Right lobe of liver (tissue), 6 donors: ENCODE results near the gene SLC35F4. TPM values are rescaled to one million over a fixed set of nuclear protein-coding genes. Genes with fewer than 3 reads are reported as not detected.

ENCODE experiments used
- ATAC-seq, 4 donors: fragments of 200-7000 bp; cut with Tn5 transposase; one replicate each; pipeline ENCODE4 v1.9.1; 2020; ENCODE audit warnings: mild to moderate bottlenecking in 4 of 4, moderate library complexity in 4 of 4
- DNase-seq, 3 donors: peaks; one replicate each; pipeline ENCODE4 v3.0.0-alpha.2; 2020
- H3K27ac ChIP-seq, 3 donors: fragments of 200-600 bp; one replicate each; pipeline ENCODE4 v1.8.0; 2022
- H3K27me3 ChIP-seq, 2 donors: fragments of 200-600 bp; one replicate each; pipeline ENCODE4 v1.8.0; 2022
- H3K36me3 ChIP-seq, 4 donors: fragments of 200-600 bp; sonication (generic) in 1 of 4; one replicate each; pipeline versions ENCODE4 v1.5.1 to v1.8.0; 2017 to 2022; ENCODE audit warnings: control low read depth in 1 of 4
- H3K4me1 ChIP-seq, 4 donors: fragments of 200-600 bp; sonication (generic) in 1 of 4; one replicate each; pipeline versions ENCODE4 v1.5.1 to v1.8.0; 2017 to 2022; ENCODE audit warnings: control low read depth in 1 of 4
- H3K4me3 ChIP-seq, 3 donors: fragments of 200-600 bp; one replicate each; pipeline ENCODE4 v1.8.0; 2022
- H3K9me3 ChIP-seq, 4 donors: fragments of 200-600 bp; sonication (generic) in 1 of 4; one replicate each; pipeline versions ENCODE4 v1.5.1 to v1.8.0; 2017 to 2022; ENCODE audit warnings: control low read depth in 1 of 4
- POLR2A ChIP-seq: fragments of 450-650 bp; IDR thresholded peaks from one replicate; pipeline ENCODE4 v1.6.1; 2017; ENCODE audit warnings: antibody characterized with exemption, mild to moderate bottlenecking
- WGBS: methylation state at CpG from one replicate; pipeline ENCODE4 v1.1.6; 2018; ENCODE audit warnings: low coverage, low lambda C conversion rate; ENCODE audit not compliant: insufficient coverage; ENCODE audit errors: missing lambda C conversion rate; 5-methylcytosine and 5-hydroxymethylcytosine counted together
- intact Hi-C, 2 donors: fragments of 100-400 bp; cut with DNase I; formaldehyde crosslinking; loops; one replicate each; pipeline versions ENCODE4 v1.11.2 to v1.14.1; 2022
- total RNA-seq, 6 experiments: library from RNA; depleted of rRNA in 2 of 6; stranded (reverse); fragments of >200 nt in 2 of 6; fragmentation: NEBNext Ultra II Directional in 3 of 6; extraction: Animal tissue kit (Norgen Biotek cat#: 25700) in 3 of 6; gene quantifications; one replicate each; pipeline versions ENCODE4 v1.1.0 to v1.2.4, GENCODE V29; 2016 to 2023
- TF ChIP-seq, protein P1 (sequence below), 4 donors: fragments of 200-600 bp in 3 of 4; fragments of 450-650 bp in 1 of 4; IDR thresholded peaks; one replicate each; pipeline versions ENCODE4 v1.5.1 to v1.8.0; 2016 to 2022; ENCODE audit warnings: antibody characterized with exemption in 4 of 4, mild to moderate bottlenecking in 2 of 4
- donor health status: DM: no; HTN: yes; CAD: no.
- donor health status: DM: no; HTN: no; CAD: no.
- donor health status: DM: no; HTN: no; CAD: no.
- donor health status: DM: no; HTN: yes; CAD: no.
- donor health status: DM: no; HTN: yes; CAD: no.

The SLC35F4 gene
- total RNA-seq, 6 experiments from 2014 or later = not detected

DNA sequence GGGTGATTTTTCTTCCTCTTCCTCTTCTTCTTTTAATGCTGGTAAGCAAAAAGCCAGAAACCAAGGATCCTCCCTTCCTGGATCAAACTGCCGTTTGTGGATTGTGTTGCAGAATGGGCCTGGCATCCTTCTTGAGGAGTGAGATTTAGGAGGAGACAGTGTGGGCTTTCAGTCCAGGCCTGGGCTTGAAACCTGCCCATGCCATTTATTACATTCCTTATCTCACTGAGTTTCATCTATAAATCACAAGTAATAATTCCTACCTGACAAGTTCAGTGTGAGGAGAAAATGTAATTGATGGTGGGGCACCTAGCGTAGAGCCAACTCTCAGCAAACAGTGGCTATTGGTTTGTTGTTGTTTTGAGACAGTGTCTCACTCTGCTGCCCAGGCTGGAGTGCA, 126.4 kb downstream of the SLC35F4 start:
- no peak overlapping the region for H3K4me3 ChIP-seq
- no peak for DNase-seq
- no peaks in the 10 kb centered on the region for H3K27me3 ChIP-seq
- H3K9me3 ChIP-seq = no peaks in the 10 kb centered on the region
- H3K27ac ChIP-seq = no peak overlapping the region
- no peak for ATAC-seq
- TF ChIP-seq, protein P1, sequence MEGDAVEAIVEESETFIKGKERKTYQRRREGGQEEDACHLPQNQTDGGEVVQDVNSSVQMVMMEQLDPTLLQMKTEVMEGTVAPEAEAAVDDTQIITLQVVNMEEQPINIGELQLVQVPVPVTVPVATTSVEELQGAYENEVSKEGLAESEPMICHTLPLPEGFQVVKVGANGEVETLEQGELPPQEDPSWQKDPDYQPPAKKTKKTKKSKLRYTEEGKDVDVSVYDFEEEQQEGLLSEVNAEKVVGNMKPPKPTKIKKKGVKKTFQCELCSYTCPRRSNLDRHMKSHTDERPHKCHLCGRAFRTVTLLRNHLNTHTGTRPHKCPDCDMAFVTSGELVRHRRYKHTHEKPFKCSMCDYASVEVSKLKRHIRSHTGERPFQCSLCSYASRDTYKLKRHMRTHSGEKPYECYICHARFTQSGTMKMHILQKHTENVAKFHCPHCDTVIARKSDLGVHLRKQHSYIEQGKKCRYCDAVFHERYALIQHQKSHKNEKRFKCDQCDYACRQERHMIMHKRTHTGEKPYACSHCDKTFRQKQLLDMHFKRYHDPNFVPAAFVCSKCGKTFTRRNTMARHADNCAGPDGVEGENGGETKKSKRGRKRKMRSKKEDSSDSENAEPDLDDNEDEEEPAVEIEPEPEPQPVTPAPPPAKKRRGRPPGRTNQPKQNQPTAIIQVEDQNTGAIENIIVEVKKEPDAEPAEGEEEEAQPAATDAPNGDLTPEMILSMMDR (IDR thresholded peaks at IDR 0.05) = no peak
- TF ChIP-seq POLR2A = no peak
- H3K4me1 ChIP-seq = no peaks in the 10 kb centered on the region
- intact Hi-C loops = no loop called here
- whole genome bisulfite sequencing = 30% methylated on average over 2 of the region's 2 CpGs
- H3K36me3 ChIP-seq = no peaks in the 10 kb centered on the region

DNA sequence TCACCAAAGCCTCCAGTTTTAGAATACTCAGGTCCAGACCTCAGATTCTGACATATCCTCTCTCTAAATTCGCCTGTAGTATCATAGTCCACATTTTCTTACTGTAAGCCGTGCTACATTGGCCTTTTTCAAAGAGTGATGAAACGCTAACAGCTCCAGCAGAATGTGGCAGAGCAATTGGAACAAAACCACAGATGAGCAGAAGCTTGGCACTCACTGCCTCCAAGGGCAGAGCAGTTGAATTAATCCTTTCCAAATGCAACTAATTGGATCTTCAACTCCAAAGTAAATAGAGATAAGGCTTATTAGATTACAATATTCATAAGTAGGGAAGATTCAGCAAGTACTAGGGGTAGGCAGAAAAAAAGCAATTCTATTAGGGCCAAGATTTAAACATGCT, 128.3 kb downstream of the SLC35F4 start:
- WGBS = 11% methylated on average over 3 of the region's 3 CpGs
- ATAC-seq = no peak
- H3K36me3 ChIP-seq = no peaks in the 10 kb centered on the region
- intact Hi-C loops = no loop called here
- no peak for TF ChIP-seq POLR2A
- TF ChIP-seq, protein P1 (IDR thresholded peaks at IDR 0.05) = no peak
- no peaks in the 10 kb centered on the region for H3K4me1 ChIP-seq
- H3K27me3 ChIP-seq = no peaks in the 10 kb centered on the region
- no peaks in the 10 kb centered on the region for H3K9me3 ChIP-seq
- no peak for DNase-seq
- no peak overlapping the region for H3K27ac ChIP-seq
- no peak overlapping the region for H3K4me3 ChIP-seq

DNA sequence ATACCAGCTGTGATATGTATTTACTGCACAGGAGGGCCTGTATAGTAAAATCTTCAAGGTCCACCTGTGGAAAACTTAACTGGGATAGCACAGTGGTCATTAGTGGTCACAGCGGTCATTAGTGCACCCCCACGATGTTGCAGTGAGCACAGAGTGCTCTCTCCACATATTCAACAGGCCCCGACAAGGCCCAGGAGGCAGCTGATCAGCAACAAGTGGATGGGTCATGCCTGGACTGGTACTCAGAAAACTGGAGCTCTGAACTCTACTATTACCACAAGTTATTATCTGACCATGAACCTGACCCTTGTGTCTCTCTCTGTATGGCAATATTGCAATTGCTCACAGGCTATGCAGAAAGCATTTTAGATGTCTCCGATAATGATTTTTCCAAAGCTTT, 129.5 kb downstream of the SLC35F4 start:
- no peaks in the 10 kb centered on the region for H3K9me3 ChIP-seq
- 56% methylated on average over 3 of the region's 4 CpGs for WGBS
- DNase-seq (no peak), ATAC-seq (no peak)
- no peaks in the 10 kb centered on the region for H3K4me1 ChIP-seq
- no peaks in the 10 kb centered on the region for H3K27me3 ChIP-seq
- H3K36me3 ChIP-seq = no peaks in the 10 kb centered on the region
- no peak overlapping the region for H3K4me3 ChIP-seq
- intact Hi-C loops = no loop called here
- no peak for TF ChIP-seq POLR2A
- TF ChIP-seq, protein P1 (IDR thresholded peaks at IDR 0.05) = no peak
- H3K27ac ChIP-seq = no peak overlapping the region

DNA sequence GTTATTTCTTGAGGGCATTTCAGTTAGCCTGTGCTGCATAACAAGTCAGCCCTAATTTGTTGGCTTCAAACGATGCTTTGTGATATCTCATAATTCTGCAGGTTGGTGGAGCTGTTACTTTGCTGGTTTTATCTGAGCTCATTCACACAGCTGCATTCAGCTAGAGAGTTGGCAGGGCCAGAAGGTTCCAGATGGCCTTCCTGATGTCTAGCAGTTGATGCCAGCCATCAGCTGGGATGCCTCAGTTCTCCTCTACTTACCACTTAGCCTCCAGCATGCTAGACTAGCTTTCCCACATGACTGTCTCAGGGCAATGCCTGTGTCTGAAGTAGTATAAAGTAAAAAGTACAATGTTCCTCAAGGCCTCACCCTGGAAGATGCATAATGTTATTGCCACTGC, 130.6 kb downstream of the SLC35F4 start:
- TF ChIP-seq POLR2A = no peak
- TF ChIP-seq, protein P1 (IDR thresholded peaks at IDR 0.05) = no peak
- WGBS = 39% methylated on average over 1 of the region's 1 CpG
- ATAC-seq = no peak

More for the DNA sequence above, 130.6 kb downstream of the SLC35F4 start:
- no peaks in the 10 kb centered on the region for H3K9me3 ChIP-seq
- H3K4me3 ChIP-seq = no peak overlapping the region
- intact Hi-C loops = no loop called here
- H3K27ac ChIP-seq = no peak overlapping the region
- H3K4me1 ChIP-seq = no peaks in the 10 kb centered on the region
- no peaks in the 10 kb centered on the region for H3K27me3 ChIP-seq
- no peaks in the 10 kb centered on the region for H3K36me3 ChIP-seq
- no peak for DNase-seq
